ENCODE results near the gene ICA1. TPM values are rescaled to one million over a fixed set of nuclear protein-coding genes. Genes with fewer than 3 reads are reported as not detected.

ICA1 gene
- total and polyA plus RNA-seq, 4 donors: 16.5 to 54.6 (median 30.8) TPM

GRCh38 chr7:8228068-8228467 lies 33.9 kb downstream of the ICA1 start:
- ATAC-seq (ENCODE audit: insufficient read depth, low FRiP score): no peak

GRCh38 chr7:8227261-8227660 lies 34.7 kb downstream of the ICA1 start:
- no peaks in the 10 kb centered on the region for H3K9me3 ChIP-seq (ENCODE audit: control insufficient read depth in 4 of 4, insufficient read depth in 3 of 4, low read length in 3 of 4)
- WGBS, 2 donors: 90 to 93% methylated on average over 3 of the region's 3 CpGs
- peaks cover 0 to 7% (median 1%) of the 10 kb centered on the region in 4 donors for H3K36me3 ChIP-seq (ENCODE audit: control insufficient read depth in 4 of 4, insufficient read depth in 4 of 4, low read length in 4 of 4)
- ATAC-seq (ENCODE audit: insufficient read depth, low FRiP score) (no peak), DNase-seq (no peak)
- H3K9ac ChIP-seq (ENCODE audit: insufficient read depth in 1 of 2, low read length in 2 of 2): no peak overlapping the region
- peaks cover 0 to 11% (median 0%) of the 10 kb centered on the region in 5 donors for H3K4me1 ChIP-seq (ENCODE audit: control insufficient read depth in 5 of 5, insufficient read depth in 5 of 5, low read length in 5 of 5)
- H3K27me3 ChIP-seq (ENCODE audit: control insufficient read depth in 3 of 3, insufficient read depth in 3 of 3, low read length in 2 of 3): no peaks in the 10 kb centered on the region
- H3K4me3 ChIP-seq: no peak overlapping the region
- H3K27ac ChIP-seq (ENCODE audit: low read depth in 1 of 2, low read length in 1 of 2): no peak overlapping the region
- no peak for TF ChIP-seq CTCF (IDR thresholded peaks at IDR 0.05; ENCODE audit: control extremely low read depth, extremely low read depth)

More at GRCh38 chr7:8228068-8228467, 33.9 kb downstream of the ICA1 start:
- no peaks in the 10 kb centered on the region for H3K27me3 ChIP-seq (ENCODE audit: control insufficient read depth in 3 of 3, insufficient read depth in 3 of 3, low read length in 2 of 3)
- no peak for TF ChIP-seq CTCF (IDR thresholded peaks at IDR 0.05; ENCODE audit: control extremely low read depth, extremely low read depth)
- H3K4me1 ChIP-seq (ENCODE audit: control insufficient read depth in 5 of 5, insufficient read depth in 5 of 5, low read length in 5 of 5): peaks cover 0 to 11% (median 0%) of the 10 kb centered on the region in 5 donors
- peaks cover 0 to 5% (median 1%) of the 10 kb centered on the region in 4 donors for H3K36me3 ChIP-seq (ENCODE audit: control insufficient read depth in 4 of 4, insufficient read depth in 4 of 4, low read length in 4 of 4)
- H3K4me3 ChIP-seq: no peak overlapping the region
- no peak for DNase-seq
- H3K27ac ChIP-seq (ENCODE audit: low read depth in 1 of 2, low read length in 1 of 2): no peak overlapping the region
- no peak overlapping the region for H3K9ac ChIP-seq (ENCODE audit: insufficient read depth in 1 of 2, low read length in 2 of 2)
- no peaks in the 10 kb centered on the region for H3K9me3 ChIP-seq (ENCODE audit: control insufficient read depth in 4 of 4, insufficient read depth in 3 of 4, low read length in 3 of 4)

GRCh38 chr7:8226501-8226900 lies 35.5 kb downstream of the ICA1 start:
- ATAC-seq (ENCODE audit: insufficient read depth, low FRiP score) (no peak), DNase-seq (no peak)
- Histone ChIP-seq H3K36me3 (ENCODE audit: control insufficient read depth in 4 of 4, insufficient read depth in 4 of 4, low read length in 4 of 4) (peaks cover 0 to 7% (median 1%) of the 10 kb centered on the region in 4 donors), H3K9me3 (ENCODE audit: control insufficient read depth in 4 of 4, insufficient read depth in 3 of 4, low read length in 3 of 4) (no peaks in the 10 kb centered on the region), H3K27me3 (ENCODE audit: control insufficient read depth in 3 of 3, insufficient read depth in 3 of 3, low read length in 2 of 3) (no peaks in the 10 kb centered on the region), H3K9ac (ENCODE audit: insufficient read depth in 1 of 2, low read length in 2 of 2) (no peak overlapping the region), H3K27ac (ENCODE audit: low read depth in 1 of 2, low read length in 1 of 2) (no peak overlapping the region), H3K4me3 (no peak overlapping the region), H3K4me1 (ENCODE audit: control insufficient read depth in 5 of 5, insufficient read depth in 5 of 5, low read length in 5 of 5) (peaks cover 0 to 10% (median 0%) of the 10 kb centered on the region in 5 donors)
- 51 to 60% methylated on average over 2 of the region's 2 CpGs for WGBS, 2 donors
- no peak for TF ChIP-seq CTCF (IDR thresholded peaks at IDR 0.05; ENCODE audit: control extremely low read depth, extremely low read depth)

GRCh38 chr7:8221567-8221966 lies 40.4 kb downstream of the ICA1 start:
- Histone ChIP-seq H3K9ac (ENCODE audit: insufficient read depth in 1 of 2, low read length in 2 of 2) (no peak overlapping the region), H3K9me3 (ENCODE audit: control insufficient read depth in 4 of 4, insufficient read depth in 3 of 4, low read length in 3 of 4) (no peaks in the 10 kb centered on the region), H3K36me3 (ENCODE audit: control insufficient read depth in 4 of 4, insufficient read depth in 4 of 4, low read length in 4 of 4) (peaks cover 0 to 4% (median under 1%) of the 10 kb centered on the region in 4 donors), H3K4me1 (ENCODE audit: control insufficient read depth in 5 of 5, insufficient read depth in 5 of 5, low read length in 5 of 5) (peaks cover 0 to 2% (median 0%) of the 10 kb centered on the region in 5 donors), H3K27me3 (ENCODE audit: control insufficient read depth in 3 of 3, insufficient read depth in 3 of 3, low read length in 2 of 3) (no peaks in the 10 kb centered on the region), H3K27ac (ENCODE audit: low read depth in 1 of 2, low read length in 1 of 2) (no peak overlapping the region), H3K4me3 (no peak overlapping the region)
- ATAC-seq (ENCODE audit: insufficient read depth, low FRiP score) (no peak), DNase-seq (no peak)
- no peak for TF ChIP-seq CTCF (IDR thresholded peaks at IDR 0.05; ENCODE audit: control extremely low read depth, extremely low read depth)
- WGBS, 2 donors: 93 to 96% methylated on average over 5 of the region's 5 CpGs
